Measurements from ENCODE around the gene SLC31A2.

DNA sequence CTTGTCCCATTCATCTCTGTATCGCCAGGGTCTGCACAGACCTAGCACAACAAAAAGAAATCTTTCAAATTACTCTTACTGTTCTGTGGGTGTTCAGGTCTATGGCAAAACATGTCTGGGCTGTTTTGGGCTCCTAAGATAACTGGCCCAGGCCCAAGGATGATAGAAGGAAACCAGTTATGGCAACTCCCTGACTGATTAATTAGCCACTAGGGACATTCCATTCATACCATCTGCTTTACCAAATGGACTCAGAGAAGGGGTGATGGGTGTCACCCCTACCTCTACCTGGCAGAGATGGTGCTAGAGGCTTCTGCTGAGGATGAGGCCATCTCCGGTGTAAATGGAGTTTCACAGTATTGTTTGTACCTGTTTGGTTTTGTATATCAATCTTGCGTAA lies 1.9 kb downstream of the SLC31A2 start:
- TF ChIP-seq, protein P1, sequence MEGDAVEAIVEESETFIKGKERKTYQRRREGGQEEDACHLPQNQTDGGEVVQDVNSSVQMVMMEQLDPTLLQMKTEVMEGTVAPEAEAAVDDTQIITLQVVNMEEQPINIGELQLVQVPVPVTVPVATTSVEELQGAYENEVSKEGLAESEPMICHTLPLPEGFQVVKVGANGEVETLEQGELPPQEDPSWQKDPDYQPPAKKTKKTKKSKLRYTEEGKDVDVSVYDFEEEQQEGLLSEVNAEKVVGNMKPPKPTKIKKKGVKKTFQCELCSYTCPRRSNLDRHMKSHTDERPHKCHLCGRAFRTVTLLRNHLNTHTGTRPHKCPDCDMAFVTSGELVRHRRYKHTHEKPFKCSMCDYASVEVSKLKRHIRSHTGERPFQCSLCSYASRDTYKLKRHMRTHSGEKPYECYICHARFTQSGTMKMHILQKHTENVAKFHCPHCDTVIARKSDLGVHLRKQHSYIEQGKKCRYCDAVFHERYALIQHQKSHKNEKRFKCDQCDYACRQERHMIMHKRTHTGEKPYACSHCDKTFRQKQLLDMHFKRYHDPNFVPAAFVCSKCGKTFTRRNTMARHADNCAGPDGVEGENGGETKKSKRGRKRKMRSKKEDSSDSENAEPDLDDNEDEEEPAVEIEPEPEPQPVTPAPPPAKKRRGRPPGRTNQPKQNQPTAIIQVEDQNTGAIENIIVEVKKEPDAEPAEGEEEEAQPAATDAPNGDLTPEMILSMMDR (IDR thresholded peaks at IDR 0.05) = no peak
- TF ChIP-seq POLR2A (IDR thresholded peaks at IDR 0.05) = no peak

Measured in lower leg skin (tissue), 3 donors.